Keratinocyte (primary cell): ENCODE data around the gene NIN.

Source experiments
- EZH2 ChIP-seq: IDR thresholded peaks from one replicate; pipeline ENCODE4 v1.6.1; 2012; ENCODE audit warnings: inconsistent platforms, mild to moderate bottlenecking, low read length, moderate library complexity
- TF ChIP-seq, protein P1 (sequence below), 3 experiments: IDR thresholded peaks in 1 of 3; conservative IDR thresholded peaks in 1 of 3; optimal IDR thresholded peaks in 1 of 3; 2 replicates in 2 of 3; 3 replicates in 1 of 3; pipeline versions ENCODE3 to v1.5.1; 2011; ENCODE audit warnings: low read length in 3 of 3, mild to moderate bottlenecking in 3 of 3, moderate library complexity in 2 of 3, control low read depth in 1 of 3, inconsistent platforms in 1 of 3; ENCODE audit not compliant: insufficient read depth in 2 of 3; ENCODE audit errors: extremely low read depth in 1 of 3

DNA sequence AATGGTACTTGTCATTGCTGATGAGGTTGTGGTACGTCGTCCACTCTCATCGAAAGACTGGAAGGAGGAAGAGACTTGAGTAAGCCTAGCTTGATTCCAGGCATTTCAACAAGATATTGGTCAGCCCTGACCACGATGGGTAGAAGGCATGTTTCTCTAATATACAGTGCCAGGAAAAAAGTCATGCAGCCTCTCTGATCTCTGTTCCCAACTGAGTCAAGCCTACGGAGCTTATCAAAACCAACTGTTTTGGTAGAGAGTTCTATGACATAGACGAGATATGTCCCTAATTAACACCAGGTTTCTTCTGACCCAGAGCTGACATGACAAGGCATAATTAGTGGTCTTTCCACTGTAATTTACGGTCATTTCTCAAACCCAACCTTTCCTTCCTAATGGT, 58.5 kb downstream of the NIN start:
- TF ChIP-seq, protein P1, sequence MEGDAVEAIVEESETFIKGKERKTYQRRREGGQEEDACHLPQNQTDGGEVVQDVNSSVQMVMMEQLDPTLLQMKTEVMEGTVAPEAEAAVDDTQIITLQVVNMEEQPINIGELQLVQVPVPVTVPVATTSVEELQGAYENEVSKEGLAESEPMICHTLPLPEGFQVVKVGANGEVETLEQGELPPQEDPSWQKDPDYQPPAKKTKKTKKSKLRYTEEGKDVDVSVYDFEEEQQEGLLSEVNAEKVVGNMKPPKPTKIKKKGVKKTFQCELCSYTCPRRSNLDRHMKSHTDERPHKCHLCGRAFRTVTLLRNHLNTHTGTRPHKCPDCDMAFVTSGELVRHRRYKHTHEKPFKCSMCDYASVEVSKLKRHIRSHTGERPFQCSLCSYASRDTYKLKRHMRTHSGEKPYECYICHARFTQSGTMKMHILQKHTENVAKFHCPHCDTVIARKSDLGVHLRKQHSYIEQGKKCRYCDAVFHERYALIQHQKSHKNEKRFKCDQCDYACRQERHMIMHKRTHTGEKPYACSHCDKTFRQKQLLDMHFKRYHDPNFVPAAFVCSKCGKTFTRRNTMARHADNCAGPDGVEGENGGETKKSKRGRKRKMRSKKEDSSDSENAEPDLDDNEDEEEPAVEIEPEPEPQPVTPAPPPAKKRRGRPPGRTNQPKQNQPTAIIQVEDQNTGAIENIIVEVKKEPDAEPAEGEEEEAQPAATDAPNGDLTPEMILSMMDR (optimal IDR thresholded peaks at IDR 0.05 in 1 of 3, IDR thresholded peaks at IDR 0.05 in 1 of 3, conservative IDR thresholded peaks at IDR 0.05 in 1 of 3; ENCODE audit: extremely low read depth in 1 of 3, insufficient read depth in 2 of 3, low read length in 3 of 3), result no peak
- no peak for TF ChIP-seq EZH2
